Breast epithelium (tissue), 4 donors: ENCODE measurements around the gene RNF150. TPM values are rescaled to one million over a fixed set of nuclear protein-coding genes. Genes with fewer than 3 reads are reported as not detected.

ENCODE experiments used
- DNase-seq, 2 donors: peaks; one replicate each; pipeline ENCODE4 v3.0.0-alpha.2; 2019; ENCODE audit warnings: low spot score in 2 of 2
- H3K27ac ChIP-seq, 2 donors: fragments of 200-600 bp; sonication (generic) in 1 of 2; one replicate each; pipeline ENCODE4 v1.5.1; 2016 to 2019; ENCODE audit warnings: mild to moderate bottlenecking in 1 of 2
- H3K27me3 ChIP-seq, 2 donors: fragments of 200-600 bp; sonication (generic) in 1 of 2; one replicate each; pipeline versions ENCODE4 v1.5.1 to v1.6.0; 2017 to 2019; ENCODE audit warnings: control low read depth in 1 of 2, mild to moderate bottlenecking in 1 of 2
- H3K36me3 ChIP-seq: fragments of 200-600 bp; one replicate; pipeline ENCODE4 v1.5.1; 2019
- H3K4me1 ChIP-seq, 2 donors: fragments of 200-600 bp; sonication (generic); one replicate each; pipeline ENCODE4 v1.5.1; 2016 to 2019; ENCODE audit warnings: control low read depth in 1 of 2
- H3K4me3 ChIP-seq, 3 donors: fragments of 200-600 bp; sonication (generic); 1 replicate in 2 of 3; 2 replicates in 1 of 3; pipeline ENCODE4 v1.5.1; 2016 to 2019; ENCODE audit warnings: mild to moderate bottlenecking in 3 of 3, moderate library complexity in 2 of 3
- H3K9me3 ChIP-seq, 2 donors: fragments of 200-600 bp; sonication (generic) in 1 of 2; one replicate each; pipeline ENCODE4 v1.5.1; 2016 to 2019; ENCODE audit warnings: control low read depth in 1 of 2
- POLR2A ChIP-seq: fragments of 450-650 bp; IDR thresholded peaks from one replicate; pipeline ENCODE4 v1.6.1; 2016; ENCODE audit warnings: antibody characterized with exemption, mild to moderate bottlenecking, moderate library complexity
- POLR2AphosphoS5 ChIP-seq, 3 donors: sonication (generic); formaldehyde crosslinking; IDR thresholded peaks; one replicate each; pipeline ENCODE4 v1.6.1; 2017; ENCODE audit warnings: antibody characterized with exemption in 3 of 3
- intact Hi-C: fragments of 100-400 bp; cut with DNase I; formaldehyde crosslinking; loops from one replicate; pipeline ENCODE4 v1.15.1; 2023; ENCODE audit warnings: low total_unique reads
- total RNA-seq, 3 donors: library from RNA; depleted of rRNA; stranded (reverse); fragments of >200 nt; gene quantifications; one replicate each; pipeline ENCODE4 v1.1.0, GENCODE V29; 2016
- TF ChIP-seq, protein P1 (sequence below), 3 donors: fragments of 450-650 bp; IDR thresholded peaks; one replicate each; pipeline ENCODE4 v1.5.1; 2016 to 2017; ENCODE audit warnings: antibody characterized with exemption in 3 of 3, mild to moderate bottlenecking in 3 of 3, moderate library complexity in 3 of 3

The RNF150 gene
- total RNA-seq, 3 donors from 2014 or later, result 5.6 to 19.7 (median 14.8) TPM

DNA sequence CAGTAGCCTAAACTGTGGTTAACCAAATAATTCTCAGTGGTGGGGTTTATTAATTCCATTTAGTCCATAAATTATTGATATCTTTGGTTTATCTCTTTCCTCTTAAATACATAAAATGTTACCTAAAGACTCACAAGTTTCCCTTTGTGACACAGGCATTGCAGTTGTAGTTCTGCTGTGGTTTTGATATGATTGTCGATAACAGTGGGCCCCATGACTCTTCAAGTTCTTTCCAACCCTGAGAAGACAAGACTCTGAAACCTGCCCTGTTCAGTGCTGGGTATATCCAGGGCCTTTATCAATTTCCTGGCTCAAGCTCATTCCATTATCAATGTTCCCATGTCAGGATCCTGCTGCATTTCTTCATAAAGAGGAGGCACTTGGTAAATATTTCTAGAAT is 259.2 kb downstream of the RNF150 start:
- H3K36me3 ChIP-seq, result no peaks in the 10 kb centered on the region
- TF ChIP-seq, protein P1, sequence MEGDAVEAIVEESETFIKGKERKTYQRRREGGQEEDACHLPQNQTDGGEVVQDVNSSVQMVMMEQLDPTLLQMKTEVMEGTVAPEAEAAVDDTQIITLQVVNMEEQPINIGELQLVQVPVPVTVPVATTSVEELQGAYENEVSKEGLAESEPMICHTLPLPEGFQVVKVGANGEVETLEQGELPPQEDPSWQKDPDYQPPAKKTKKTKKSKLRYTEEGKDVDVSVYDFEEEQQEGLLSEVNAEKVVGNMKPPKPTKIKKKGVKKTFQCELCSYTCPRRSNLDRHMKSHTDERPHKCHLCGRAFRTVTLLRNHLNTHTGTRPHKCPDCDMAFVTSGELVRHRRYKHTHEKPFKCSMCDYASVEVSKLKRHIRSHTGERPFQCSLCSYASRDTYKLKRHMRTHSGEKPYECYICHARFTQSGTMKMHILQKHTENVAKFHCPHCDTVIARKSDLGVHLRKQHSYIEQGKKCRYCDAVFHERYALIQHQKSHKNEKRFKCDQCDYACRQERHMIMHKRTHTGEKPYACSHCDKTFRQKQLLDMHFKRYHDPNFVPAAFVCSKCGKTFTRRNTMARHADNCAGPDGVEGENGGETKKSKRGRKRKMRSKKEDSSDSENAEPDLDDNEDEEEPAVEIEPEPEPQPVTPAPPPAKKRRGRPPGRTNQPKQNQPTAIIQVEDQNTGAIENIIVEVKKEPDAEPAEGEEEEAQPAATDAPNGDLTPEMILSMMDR (IDR thresholded peaks at IDR 0.05), result no peak
- no peak for TF ChIP-seq POLR2A
- no peak for TF ChIP-seq POLR2AphosphoS5 (IDR thresholded peaks at IDR 0.05)
- no peaks in the 10 kb centered on the region for H3K27me3 ChIP-seq
- no peak overlapping the region for H3K27ac ChIP-seq
- DNase-seq, result no peak
- H3K4me1 ChIP-seq, result no peaks in the 10 kb centered on the region
- no peak overlapping the region for H3K4me3 ChIP-seq
- peaks cover 0 to 3% of the 10 kb centered on the region in 2 donors for H3K9me3 ChIP-seq
- intact Hi-C loops, result loop anchor here (5.0 kb wide), 1 partner anchor 1483 kb away; no protein-coding TSS in a partner anchor

DNA sequence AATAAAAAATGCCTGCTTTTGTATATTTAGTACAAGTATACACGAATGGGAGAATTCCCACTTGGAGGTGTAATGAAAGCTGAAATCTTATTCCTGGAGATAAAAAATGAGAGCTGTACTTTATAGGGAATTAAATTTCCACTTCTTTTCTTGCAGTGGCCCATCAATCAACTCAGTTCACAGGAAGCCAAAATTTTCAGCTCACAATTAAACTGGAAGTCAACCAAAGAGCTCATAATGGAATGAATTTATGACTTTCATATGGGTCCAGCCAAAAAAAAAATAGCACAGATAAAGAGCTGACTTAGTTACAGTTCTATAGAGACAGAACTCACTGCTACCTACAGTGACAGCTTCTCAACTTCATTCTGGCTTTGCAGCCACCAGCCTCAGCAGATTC is 261.9 kb downstream of the RNF150 start:
- no peak for TF ChIP-seq POLR2A
- TF ChIP-seq, protein P1 (IDR thresholded peaks at IDR 0.05), result no peak
- TF ChIP-seq POLR2AphosphoS5 (IDR thresholded peaks at IDR 0.05), result no peak
- H3K4me3 ChIP-seq, result no peak overlapping the region
- H3K36me3 ChIP-seq, result no peaks in the 10 kb centered on the region
- H3K27ac ChIP-seq, result no peak overlapping the region
- H3K9me3 ChIP-seq, result no peaks in the 10 kb centered on the region
- no peak for DNase-seq
- no peaks in the 10 kb centered on the region for H3K4me1 ChIP-seq
- intact Hi-C loops, result loop anchor here (5.0 kb wide), 1 partner anchor 1486 kb away; no protein-coding TSS in a partner anchor
- H3K27me3 ChIP-seq, result no peaks in the 10 kb centered on the region

DNA sequence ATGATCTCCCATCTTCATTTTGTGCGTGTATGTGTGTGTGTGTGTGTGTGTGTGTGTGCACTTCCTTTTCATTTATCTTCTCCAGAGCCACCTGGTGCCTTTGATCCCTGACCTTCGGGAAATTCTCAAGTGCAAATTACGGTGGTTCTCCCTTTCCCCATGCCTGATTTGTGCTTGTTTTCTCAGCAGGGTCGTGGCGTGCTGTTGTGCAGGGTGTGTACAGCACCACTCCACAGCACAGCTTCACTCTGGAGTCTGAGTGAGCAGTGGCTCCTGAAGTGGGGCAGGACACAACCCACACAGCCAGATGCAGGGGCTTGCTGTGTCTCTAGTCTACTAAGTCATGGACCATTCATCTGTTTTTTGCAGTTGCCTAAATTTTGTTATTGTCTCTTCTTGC is 262.8 kb downstream of the RNF150 start:
- intact Hi-C loops, result loop anchor here (5.0 kb wide), 1 partner anchor 1487 kb away; no protein-coding TSS in a partner anchor
- no peaks in the 10 kb centered on the region for H3K27me3 ChIP-seq

DNA sequence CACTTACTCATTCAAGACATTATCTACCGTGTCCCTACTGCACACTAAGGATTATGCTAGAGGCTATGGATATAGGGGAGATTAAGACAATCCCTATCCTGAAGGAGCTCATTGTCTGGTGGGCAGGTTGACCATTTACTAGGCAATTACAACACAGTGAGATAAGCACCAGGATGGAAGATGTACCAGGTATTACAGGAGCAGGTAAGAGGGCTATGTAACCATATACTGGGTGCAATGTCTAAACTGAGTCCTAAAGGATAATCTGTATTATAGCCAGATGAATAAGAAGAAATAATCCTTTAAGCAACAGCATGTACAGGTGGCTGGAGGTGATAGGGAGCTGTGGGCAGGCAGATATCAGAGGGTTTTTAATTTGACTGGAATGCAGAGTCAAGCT is 263.8 kb downstream of the RNF150 start:
- Histone ChIP-seq H3K4me1 (no peaks in the 10 kb centered on the region), H3K9me3 (no peaks in the 10 kb centered on the region), H3K36me3 (no peaks in the 10 kb centered on the region), H3K27me3 (no peaks in the 10 kb centered on the region), H3K4me3 (no peak overlapping the region), H3K27ac (no peak overlapping the region)
- TF ChIP-seq POLR2AphosphoS5 (IDR thresholded peaks at IDR 0.05), result no peak
- no peak for TF ChIP-seq POLR2A
- TF ChIP-seq, protein P1 (IDR thresholded peaks at IDR 0.05), result no peak
- DNase-seq, result no peak
- intact Hi-C loops, result no loop called here

More for the DNA sequence above, 262.8 kb downstream of the RNF150 start:
- no peak for TF ChIP-seq POLR2AphosphoS5 (IDR thresholded peaks at IDR 0.05)
- TF ChIP-seq, protein P1 (IDR thresholded peaks at IDR 0.05), result no peak
- no peak for TF ChIP-seq POLR2A
- Histone ChIP-seq H3K4me3 (no peak overlapping the region), H3K36me3 (no peaks in the 10 kb centered on the region), H3K4me1 (no peaks in the 10 kb centered on the region), H3K27ac (no peak overlapping the region), H3K9me3 (no peaks in the 10 kb centered on the region)
- DNase-seq, result no peak

DNA sequence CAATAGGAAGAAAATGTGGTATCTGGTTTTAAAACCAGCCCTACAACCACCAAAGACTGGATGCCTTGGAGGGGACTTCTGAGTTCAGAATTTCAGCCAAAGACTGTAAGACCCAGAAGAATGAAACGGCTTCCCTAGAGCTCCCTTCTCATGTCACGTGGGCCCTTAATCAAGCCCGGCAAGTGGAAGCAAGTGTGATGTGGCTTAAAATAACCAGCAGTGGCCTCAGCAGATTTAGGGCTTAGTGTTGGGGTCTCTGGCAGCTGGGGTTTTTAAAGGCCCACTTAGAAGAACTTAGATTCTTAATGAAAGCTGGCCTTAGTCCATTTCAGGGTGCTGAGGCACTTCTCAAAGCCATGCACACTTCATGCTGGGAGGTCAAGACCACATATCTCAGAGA is 265.9 kb downstream of the RNF150 start:
- H3K27ac ChIP-seq, result no peak overlapping the region
- H3K36me3 ChIP-seq, result no peaks in the 10 kb centered on the region
- H3K4me1 ChIP-seq, result no peaks in the 10 kb centered on the region
- no peak for DNase-seq
- intact Hi-C loops, result no loop called here
- no peaks in the 10 kb centered on the region for H3K27me3 ChIP-seq
- no peaks in the 10 kb centered on the region for H3K9me3 ChIP-seq
- H3K4me3 ChIP-seq, result no peak overlapping the region
- TF ChIP-seq, protein P1 (IDR thresholded peaks at IDR 0.05), result no peak
- TF ChIP-seq POLR2AphosphoS5 (IDR thresholded peaks at IDR 0.05), result no peak
- TF ChIP-seq POLR2A, result no peak
